ENCODE data around the gene KCNE3.

DNA sequence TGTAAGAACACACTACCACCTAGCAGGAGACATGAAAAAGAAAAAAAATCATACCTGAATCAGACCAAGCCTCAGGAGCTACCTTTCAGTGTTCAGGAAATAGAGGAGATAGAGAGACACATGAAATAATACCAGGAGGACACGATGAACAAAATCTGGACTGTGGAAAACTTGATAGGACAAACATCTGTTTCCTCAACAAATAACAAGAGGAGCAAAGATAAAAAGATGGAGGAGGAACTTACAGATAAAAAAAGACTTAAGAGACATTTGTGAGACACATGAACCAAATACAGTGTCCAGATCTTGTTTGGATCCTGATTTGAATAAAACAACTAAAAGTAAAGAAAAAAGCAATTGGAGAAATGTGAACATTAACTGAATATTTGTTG lies 12.4 kb upstream of the KCNE3 start:
- TF ChIP-seq EP300 (IDR thresholded peaks at IDR 0.05; ENCODE audit: borderline replicate concordance in 1 of 2, control insufficient read depth in 1 of 2, low read depth in 2 of 2, low read length in 2 of 2) (no peak), CBX5 (IDR thresholded peaks at IDR 0.05; ENCODE audit: low read depth) (no peak), JUNB (IDR thresholded peaks at IDR 0.05) (no peak), KDM1A (IDR thresholded peaks at IDR 0.05; ENCODE audit: borderline replicate concordance) (no peak), MTA3 (IDR thresholded peaks at IDR 0.05; ENCODE audit: borderline replicate concordance, low read length) (no peak), SMC3 (IDR thresholded peaks at IDR 0.05; ENCODE audit: borderline replicate concordance, low read length) (no peak), RCOR1 (conservative IDR thresholded peaks at IDR 0.05; ENCODE audit: low read depth, low read length) (no peak), SP1 (IDR thresholded peaks at IDR 0.05; ENCODE audit: low read depth, low read length) (no peak), YY1 (IDR thresholded peaks at IDR 0.05; ENCODE audit: low read depth, low read length) (no peak), POLR2AphosphoS2 (IDR thresholded peaks at IDR 0.05; ENCODE audit: low read depth, low read length) (no peak)
- TF ChIP-seq, protein P1, sequence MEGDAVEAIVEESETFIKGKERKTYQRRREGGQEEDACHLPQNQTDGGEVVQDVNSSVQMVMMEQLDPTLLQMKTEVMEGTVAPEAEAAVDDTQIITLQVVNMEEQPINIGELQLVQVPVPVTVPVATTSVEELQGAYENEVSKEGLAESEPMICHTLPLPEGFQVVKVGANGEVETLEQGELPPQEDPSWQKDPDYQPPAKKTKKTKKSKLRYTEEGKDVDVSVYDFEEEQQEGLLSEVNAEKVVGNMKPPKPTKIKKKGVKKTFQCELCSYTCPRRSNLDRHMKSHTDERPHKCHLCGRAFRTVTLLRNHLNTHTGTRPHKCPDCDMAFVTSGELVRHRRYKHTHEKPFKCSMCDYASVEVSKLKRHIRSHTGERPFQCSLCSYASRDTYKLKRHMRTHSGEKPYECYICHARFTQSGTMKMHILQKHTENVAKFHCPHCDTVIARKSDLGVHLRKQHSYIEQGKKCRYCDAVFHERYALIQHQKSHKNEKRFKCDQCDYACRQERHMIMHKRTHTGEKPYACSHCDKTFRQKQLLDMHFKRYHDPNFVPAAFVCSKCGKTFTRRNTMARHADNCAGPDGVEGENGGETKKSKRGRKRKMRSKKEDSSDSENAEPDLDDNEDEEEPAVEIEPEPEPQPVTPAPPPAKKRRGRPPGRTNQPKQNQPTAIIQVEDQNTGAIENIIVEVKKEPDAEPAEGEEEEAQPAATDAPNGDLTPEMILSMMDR (IDR thresholded peaks at IDR 0.05 in 2 of 3, conservative IDR thresholded peaks at IDR 0.05 in 1 of 3; ENCODE audit: control insufficient read depth in 2 of 3, extremely low read depth in 1 of 3, insufficient read depth in 1 of 3, low read depth in 3 of 3, low read length in 3 of 3), result no peak
- TF ChIP-seq, protein P2, sequence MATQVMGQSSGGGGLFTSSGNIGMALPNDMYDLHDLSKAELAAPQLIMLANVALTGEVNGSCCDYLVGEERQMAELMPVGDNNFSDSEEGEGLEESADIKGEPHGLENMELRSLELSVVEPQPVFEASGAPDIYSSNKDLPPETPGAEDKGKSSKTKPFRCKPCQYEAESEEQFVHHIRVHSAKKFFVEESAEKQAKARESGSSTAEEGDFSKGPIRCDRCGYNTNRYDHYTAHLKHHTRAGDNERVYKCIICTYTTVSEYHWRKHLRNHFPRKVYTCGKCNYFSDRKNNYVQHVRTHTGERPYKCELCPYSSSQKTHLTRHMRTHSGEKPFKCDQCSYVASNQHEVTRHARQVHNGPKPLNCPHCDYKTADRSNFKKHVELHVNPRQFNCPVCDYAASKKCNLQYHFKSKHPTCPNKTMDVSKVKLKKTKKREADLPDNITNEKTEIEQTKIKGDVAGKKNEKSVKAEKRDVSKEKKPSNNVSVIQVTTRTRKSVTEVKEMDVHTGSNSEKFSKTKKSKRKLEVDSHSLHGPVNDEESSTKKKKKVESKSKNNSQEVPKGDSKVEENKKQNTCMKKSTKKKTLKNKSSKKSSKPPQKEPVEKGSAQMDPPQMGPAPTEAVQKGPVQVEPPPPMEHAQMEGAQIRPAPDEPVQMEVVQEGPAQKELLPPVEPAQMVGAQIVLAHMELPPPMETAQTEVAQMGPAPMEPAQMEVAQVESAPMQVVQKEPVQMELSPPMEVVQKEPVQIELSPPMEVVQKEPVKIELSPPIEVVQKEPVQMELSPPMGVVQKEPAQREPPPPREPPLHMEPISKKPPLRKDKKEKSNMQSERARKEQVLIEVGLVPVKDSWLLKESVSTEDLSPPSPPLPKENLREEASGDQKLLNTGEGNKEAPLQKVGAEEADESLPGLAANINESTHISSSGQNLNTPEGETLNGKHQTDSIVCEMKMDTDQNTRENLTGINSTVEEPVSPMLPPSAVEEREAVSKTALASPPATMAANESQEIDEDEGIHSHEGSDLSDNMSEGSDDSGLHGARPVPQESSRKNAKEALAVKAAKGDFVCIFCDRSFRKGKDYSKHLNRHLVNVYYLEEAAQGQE (IDR thresholded peaks at IDR 0.05; ENCODE audit: low read depth, low read length), result no peak
- TF ChIP-seq, protein P3, sequence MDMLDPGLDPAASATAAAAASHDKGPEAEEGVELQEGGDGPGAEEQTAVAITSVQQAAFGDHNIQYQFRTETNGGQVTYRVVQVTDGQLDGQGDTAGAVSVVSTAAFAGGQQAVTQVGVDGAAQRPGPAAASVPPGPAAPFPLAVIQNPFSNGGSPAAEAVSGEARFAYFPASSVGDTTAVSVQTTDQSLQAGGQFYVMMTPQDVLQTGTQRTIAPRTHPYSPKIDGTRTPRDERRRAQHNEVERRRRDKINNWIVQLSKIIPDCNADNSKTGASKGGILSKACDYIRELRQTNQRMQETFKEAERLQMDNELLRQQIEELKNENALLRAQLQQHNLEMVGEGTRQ (IDR thresholded peaks at IDR 0.05; ENCODE audit: borderline replicate concordance, low read depth, low read length), result no peak
- TF ChIP-seq, protein P4, sequence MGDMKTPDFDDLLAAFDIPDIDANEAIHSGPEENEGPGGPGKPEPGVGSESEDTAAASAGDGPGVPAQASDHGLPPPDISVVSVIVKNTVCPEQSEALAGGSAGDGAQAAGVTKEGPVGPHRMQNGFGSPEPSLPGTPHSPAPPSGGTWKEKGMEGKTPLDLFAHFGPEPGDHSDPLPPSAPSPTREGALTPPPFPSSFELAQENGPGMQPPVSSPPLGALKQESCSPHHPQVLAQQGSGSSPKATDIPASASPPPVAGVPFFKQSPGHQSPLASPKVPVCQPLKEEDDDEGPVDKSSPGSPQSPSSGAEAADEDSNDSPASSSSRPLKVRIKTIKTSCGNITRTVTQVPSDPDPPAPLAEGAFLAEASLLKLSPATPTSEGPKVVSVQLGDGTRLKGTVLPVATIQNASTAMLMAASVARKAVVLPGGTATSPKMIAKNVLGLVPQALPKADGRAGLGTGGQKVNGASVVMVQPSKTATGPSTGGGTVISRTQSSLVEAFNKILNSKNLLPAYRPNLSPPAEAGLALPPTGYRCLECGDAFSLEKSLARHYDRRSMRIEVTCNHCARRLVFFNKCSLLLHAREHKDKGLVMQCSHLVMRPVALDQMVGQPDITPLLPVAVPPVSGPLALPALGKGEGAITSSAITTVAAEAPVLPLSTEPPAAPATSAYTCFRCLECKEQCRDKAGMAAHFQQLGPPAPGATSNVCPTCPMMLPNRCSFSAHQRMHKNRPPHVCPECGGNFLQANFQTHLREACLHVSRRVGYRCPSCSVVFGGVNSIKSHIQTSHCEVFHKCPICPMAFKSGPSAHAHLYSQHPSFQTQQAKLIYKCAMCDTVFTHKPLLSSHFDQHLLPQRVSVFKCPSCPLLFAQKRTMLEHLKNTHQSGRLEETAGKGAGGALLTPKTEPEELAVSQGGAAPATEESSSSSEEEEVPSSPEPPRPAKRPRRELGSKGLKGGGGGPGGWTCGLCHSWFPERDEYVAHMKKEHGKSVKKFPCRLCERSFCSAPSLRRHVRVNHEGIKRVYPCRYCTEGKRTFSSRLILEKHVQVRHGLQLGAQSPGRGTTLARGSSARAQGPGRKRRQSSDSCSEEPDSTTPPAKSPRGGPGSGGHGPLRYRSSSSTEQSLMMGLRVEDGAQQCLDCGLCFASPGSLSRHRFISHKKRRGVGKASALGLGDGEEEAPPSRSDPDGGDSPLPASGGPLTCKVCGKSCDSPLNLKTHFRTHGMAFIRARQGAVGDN (IDR thresholded peaks at IDR 0.05), result no peak
